ENCODE data around the gene GID8.

DNA sequence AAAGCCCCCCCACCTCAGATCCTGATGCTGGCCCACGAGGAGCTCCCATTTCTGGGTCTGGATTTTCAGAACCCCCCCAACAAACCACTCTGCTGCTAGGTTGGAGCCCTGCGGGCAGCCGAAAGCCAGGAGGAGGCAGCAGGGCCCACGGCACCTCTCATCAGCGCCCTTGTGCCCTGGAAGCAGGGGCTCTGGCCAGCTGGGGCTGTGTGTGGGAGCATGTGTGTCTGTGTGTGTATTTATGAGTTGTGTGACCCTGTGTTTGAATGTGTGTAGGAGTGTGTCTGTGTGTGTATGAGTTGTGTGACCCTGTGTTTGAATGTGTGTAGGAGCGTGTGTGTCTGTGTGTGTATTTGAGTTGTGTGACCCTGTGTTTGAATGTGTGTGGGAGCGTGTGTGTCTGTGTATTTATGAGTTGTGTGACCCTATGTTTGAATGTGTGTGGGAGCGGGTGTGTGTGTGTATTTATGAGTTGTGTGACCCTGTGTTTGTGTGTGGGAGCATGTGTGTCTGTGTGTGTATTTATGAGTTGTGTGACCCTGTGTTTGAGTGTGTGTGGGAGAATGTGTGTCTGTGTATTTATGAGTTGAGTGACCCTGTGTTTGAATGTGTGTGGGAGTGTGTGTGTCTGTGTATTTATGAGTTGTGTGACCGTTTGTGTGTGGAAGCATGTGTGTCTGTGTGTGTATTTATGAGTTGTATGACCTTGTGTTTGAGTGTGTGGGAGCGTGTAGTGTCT, 33.4 kb downstream of the GID8 start:
- TF ChIP-seq RCOR1 (IDR thresholded peaks at IDR 0.05; ENCODE audit: low read depth, low read length) (no peak), POLR2A (IDR thresholded peaks at IDR 0.05; ENCODE audit: low read length) (no peak), MYC (IDR thresholded peaks at IDR 0.05; ENCODE audit: borderline replicate concordance, low read length) (no peak), JUN (IDR thresholded peaks at IDR 0.05) (no peak), CHD4 (IDR thresholded peaks at IDR 0.05; ENCODE audit: borderline replicate concordance) (no peak), BHLHE40 (IDR thresholded peaks at IDR 0.05; ENCODE audit: low read depth, low read length) (no peak), HOXA7 (CRISPR knock-in tag; IDR thresholded peaks at IDR 0.05) (no peak), NR3C1 (IDR thresholded peaks at IDR 0.05) (no peak), ZFP36 (IDR thresholded peaks at IDR 0.05; ENCODE audit: borderline replicate concordance, partially characterized antibody) (no peak), KDM1A (IDR thresholded peaks at IDR 0.05; ENCODE audit: low read depth) (no peak), RAD21 (conservative IDR thresholded peaks at IDR 0.05 in 1 of 2, IDR thresholded peaks at IDR 0.05 in 1 of 2) (no peak)
- TF ChIP-seq, protein P1, sequence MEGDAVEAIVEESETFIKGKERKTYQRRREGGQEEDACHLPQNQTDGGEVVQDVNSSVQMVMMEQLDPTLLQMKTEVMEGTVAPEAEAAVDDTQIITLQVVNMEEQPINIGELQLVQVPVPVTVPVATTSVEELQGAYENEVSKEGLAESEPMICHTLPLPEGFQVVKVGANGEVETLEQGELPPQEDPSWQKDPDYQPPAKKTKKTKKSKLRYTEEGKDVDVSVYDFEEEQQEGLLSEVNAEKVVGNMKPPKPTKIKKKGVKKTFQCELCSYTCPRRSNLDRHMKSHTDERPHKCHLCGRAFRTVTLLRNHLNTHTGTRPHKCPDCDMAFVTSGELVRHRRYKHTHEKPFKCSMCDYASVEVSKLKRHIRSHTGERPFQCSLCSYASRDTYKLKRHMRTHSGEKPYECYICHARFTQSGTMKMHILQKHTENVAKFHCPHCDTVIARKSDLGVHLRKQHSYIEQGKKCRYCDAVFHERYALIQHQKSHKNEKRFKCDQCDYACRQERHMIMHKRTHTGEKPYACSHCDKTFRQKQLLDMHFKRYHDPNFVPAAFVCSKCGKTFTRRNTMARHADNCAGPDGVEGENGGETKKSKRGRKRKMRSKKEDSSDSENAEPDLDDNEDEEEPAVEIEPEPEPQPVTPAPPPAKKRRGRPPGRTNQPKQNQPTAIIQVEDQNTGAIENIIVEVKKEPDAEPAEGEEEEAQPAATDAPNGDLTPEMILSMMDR (IDR thresholded peaks at IDR 0.05) = no peak
- TF ChIP-seq, protein P2, sequence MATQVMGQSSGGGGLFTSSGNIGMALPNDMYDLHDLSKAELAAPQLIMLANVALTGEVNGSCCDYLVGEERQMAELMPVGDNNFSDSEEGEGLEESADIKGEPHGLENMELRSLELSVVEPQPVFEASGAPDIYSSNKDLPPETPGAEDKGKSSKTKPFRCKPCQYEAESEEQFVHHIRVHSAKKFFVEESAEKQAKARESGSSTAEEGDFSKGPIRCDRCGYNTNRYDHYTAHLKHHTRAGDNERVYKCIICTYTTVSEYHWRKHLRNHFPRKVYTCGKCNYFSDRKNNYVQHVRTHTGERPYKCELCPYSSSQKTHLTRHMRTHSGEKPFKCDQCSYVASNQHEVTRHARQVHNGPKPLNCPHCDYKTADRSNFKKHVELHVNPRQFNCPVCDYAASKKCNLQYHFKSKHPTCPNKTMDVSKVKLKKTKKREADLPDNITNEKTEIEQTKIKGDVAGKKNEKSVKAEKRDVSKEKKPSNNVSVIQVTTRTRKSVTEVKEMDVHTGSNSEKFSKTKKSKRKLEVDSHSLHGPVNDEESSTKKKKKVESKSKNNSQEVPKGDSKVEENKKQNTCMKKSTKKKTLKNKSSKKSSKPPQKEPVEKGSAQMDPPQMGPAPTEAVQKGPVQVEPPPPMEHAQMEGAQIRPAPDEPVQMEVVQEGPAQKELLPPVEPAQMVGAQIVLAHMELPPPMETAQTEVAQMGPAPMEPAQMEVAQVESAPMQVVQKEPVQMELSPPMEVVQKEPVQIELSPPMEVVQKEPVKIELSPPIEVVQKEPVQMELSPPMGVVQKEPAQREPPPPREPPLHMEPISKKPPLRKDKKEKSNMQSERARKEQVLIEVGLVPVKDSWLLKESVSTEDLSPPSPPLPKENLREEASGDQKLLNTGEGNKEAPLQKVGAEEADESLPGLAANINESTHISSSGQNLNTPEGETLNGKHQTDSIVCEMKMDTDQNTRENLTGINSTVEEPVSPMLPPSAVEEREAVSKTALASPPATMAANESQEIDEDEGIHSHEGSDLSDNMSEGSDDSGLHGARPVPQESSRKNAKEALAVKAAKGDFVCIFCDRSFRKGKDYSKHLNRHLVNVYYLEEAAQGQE (IDR thresholded peaks at IDR 0.05) = no peak
- TF ChIP-seq, protein P3, sequence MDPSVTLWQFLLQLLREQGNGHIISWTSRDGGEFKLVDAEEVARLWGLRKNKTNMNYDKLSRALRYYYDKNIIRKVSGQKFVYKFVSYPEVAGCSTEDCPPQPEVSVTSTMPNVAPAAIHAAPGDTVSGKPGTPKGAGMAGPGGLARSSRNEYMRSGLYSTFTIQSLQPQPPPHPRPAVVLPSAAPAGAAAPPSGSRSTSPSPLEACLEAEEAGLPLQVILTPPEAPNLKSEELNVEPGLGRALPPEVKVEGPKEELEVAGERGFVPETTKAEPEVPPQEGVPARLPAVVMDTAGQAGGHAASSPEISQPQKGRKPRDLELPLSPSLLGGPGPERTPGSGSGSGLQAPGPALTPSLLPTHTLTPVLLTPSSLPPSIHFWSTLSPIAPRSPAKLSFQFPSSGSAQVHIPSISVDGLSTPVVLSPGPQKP (IDR thresholded peaks at IDR 0.05; ENCODE audit: low read depth, low read length) = no peak

All from A549 (cell line).